Motor neuron (in vitro differentiated cells): ENCODE measurements around the gene AKT1S1. TPM values are rescaled to one million over a fixed set of nuclear protein-coding genes. Genes with fewer than 3 reads are reported as not detected.
A peak's percentile ranks its signal among the peaks of the same experiment; 100 is the strongest.
"Not testable (repeated sequence)": the region's sequence is repeated elsewhere in the genome, so short reads cannot be mapped to it uniquely, and the experiment has no call there.

ENCODE experiments used
- ATAC-seq, 8 experiments: fragments of 200-7000 bp; cut with Tn5 transposase; replicated peaks in 6 of 8; 2 replicates each; pipeline ENCODE4 v1.8.0; 2021; ENCODE audit warnings: mild to moderate bottlenecking in 8 of 8, moderate library complexity in 8 of 8
- H3K27ac ChIP-seq, 2 donors: fragments of 250-450 bp; sonication (Bioruptor Pico); 2 replicates each; pipeline ENCODE4 v1.9.0; 2021; ENCODE audit warnings: antibody characterized with exemption in 2 of 2, mild to moderate bottlenecking in 2 of 2, moderate library complexity in 1 of 2
- H3K4me1 ChIP-seq, 2 donors: fragments of 250-450 bp; sonication (Bioruptor Pico); replicated peaks in 1 of 2; 2 replicates each; pipeline ENCODE4 v1.6.1; 2021; ENCODE audit warnings: antibody characterized with exemption in 2 of 2, mild to moderate bottlenecking in 2 of 2, moderate library complexity in 1 of 2
- H3K4me3 ChIP-seq, 5 donors: fragments of 250-450 bp; sonication (Bioruptor Pico); 2 replicates each; pipeline ENCODE4 v1.9.0; 2021; ENCODE audit warnings: antibody characterized with exemption in 5 of 5, mild to moderate bottlenecking in 5 of 5, moderate library complexity in 4 of 5
- WGBS, 10 experiments: fragments of 450-650 bp; shearing (Covaris generic); methylation state at CpG; one replicate each; pipeline ENCODE4 v1.0.0; 2022; 5-methylcytosine and 5-hydroxymethylcytosine counted together
- in situ Hi-C, 9 experiments: fragments of 400-800 bp; cut with MboI; loops; one replicate each; pipeline ENCODE4 v1.15.0; 2021; ENCODE audit warnings: low sequenced_read_pairs in 9 of 9, low pct_unique_long_range_greater_than_20kb in 2 of 9; ENCODE audit not compliant: unreplicated experiment in 9 of 9
- total RNA-seq, 8 experiments: library from RNA; unstranded; fragments of 300-600 nt; gene quantifications; 2 replicates each; pipeline versions ENCODE4 v1.2.3 to v1.2.4, GENCODE V29; 2022

AKT1S1 gene
- 10 to 100 TPM in 7 of 8 experiments, 1 to 10 TPM in 1; 8.2 to 59.3 (median 18.3) TPM for total RNA-seq

- peak within 1 kb of the TSS; percentile 99 for H3K27ac ChIP-seq
- in situ Hi-C loops: no loop called here
- 0 to 5% (median 1%) methylated on average over 3 to 29 of the region's 61 CpGs; no CpG with 5 or more reads in 2 of the 10 experiments for WGBS, 10 experiments
- ATAC-seq: peak; percentile 53 to 71 (median 66)
- H3K4me3 ChIP-seq: peak within 1 kb of the TSS; percentile 90 to 99 (median 96)
- peaks cover 4 to 9% of the 10 kb centered on the region in 2 donors for H3K4me1 ChIP-seq
Observed at GRCh38 chr19:49877020-49877878, at the start of gene AKT1S1, which contains the start of gene TBC1D17. Gene AKT1S1 (minus strand): TSS chr19:49877355. CDS start chr19:49873295, 4,060 bp downstream. Gene TBC1D17 (plus strand): TSS chr19:49877702. CDS start chr19:49877724, 22 bp downstream.

- Histone ChIP-seq H3K27ac (no peak overlapping the region), H3K4me3 (no peak overlapping the region), H3K4me1 (peaks cover 43 to 46% of the 10 kb centered on the region in 2 donors)
- in situ Hi-C loops: loop anchor here in 2 of 9 experiments (25.0 kb wide), 1 partner anchor 211 kb away; no protein-coding TSS in a partner anchor
- 67 to 100% (median 91%) methylated on average over 1 to 5 of the region's 10 CpGs; no CpG with 5 or more reads in 2 of the 10 experiments for WGBS, 10 experiments
- ATAC-seq: no peak
Observed at GRCh38 chr19:49926515-49926914, 49.4 kb upstream of the AKT1S1 start.

GRCh38 chr19:49925486-49925885 lies 48.3 kb upstream of the AKT1S1 start:
- WGBS, 10 experiments: 88 to 100% (median 100%) methylated on average over 1 to 5 of the region's 5 CpGs
- H3K4me1 ChIP-seq: peaks cover 38 to 42% of the 10 kb centered on the region in 2 donors
- in situ Hi-C loops: loop anchor here in 2 of 9 experiments (25.0 kb wide), 1 partner anchor 212 kb away; no protein-coding TSS in a partner anchor
- H3K4me3 ChIP-seq: no peak overlapping the region
- no peak overlapping the region for H3K27ac ChIP-seq
- ATAC-seq: no peak

DNA sequence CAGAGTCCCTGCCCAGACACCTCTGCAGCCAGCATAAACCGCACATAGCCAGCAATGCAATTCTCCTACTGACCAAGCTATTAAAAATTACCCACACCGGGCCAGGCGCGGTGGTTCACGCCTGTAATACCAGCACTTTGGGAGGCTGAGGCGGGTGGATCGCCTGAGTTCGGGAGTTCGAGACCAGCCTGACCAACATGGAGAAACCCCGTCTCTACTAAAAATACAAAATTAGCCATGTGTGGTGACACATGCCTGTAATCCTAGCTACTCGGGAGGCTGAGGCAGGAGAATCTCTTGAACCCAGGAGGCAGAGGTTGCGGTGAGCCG lies 47.7 kb upstream of the AKT1S1 start:
- in situ Hi-C loops: loop anchor here in 2 of 9 experiments (25.0 kb wide), 1 partner anchor 212 kb away; no protein-coding TSS in a partner anchor
- Histone ChIP-seq H3K4me1 (peaks cover 38 to 42% of the 10 kb centered on the region in 2 donors), H3K27ac (peak overlapping the region; percentile 95 to 96)
- ATAC-seq, H3K4me3 ChIP-seq: not testable (repeated sequence)
- WGBS, 10 experiments: 93 to 100% (median 100%) methylated on average over 1 to 5 of the region's 13 CpGs; no CpG with 5 or more reads in 3 of the 10 experiments

DNA sequence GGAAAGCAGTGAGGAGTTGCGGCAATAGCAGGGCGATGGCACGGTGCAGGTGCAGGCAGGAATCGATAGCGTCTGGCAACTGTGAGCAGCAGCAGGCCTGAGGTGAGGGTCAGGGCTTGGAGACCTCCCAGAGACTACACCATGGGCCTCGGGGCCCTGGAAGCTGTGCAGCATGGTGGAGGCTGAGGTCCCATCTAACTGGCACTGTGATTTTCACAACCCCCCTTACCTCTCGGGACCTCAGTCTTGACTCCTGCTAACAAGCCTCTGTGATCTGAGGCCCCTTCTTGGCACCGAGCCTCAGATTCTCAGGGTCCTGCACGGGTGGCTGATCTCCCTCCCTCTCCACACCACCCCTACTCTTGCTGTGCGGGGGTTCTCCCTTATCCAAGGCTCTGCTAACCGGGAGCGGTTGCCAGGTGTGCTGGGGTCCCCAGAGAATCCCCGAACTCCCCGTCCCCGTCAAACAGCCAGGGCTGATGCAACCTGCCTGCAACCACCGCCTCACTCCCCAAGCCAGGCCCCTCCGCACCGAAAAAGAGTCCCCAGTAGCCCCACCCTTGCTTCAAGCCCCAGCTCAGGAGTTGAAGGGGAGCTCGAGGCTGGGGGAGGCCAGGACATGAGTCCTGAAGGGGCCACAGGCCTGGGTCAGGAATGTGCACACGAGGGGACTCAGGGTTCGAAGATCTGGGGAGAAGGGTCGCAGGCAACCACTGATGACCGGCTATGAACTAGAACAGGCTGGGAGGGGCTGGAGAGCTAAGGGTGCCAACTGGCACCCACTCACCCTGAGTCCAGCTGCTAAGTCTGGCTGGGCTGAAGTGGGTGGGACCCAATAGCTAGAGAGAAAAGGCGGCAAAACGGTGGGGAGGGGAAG lies 47.1 kb upstream of the AKT1S1 start:
- Histone ChIP-seq H3K4me3 (peak overlapping the region; percentile 6 to 29 (median 12)), H3K4me1 (peaks cover 38 to 42% of the 10 kb centered on the region in 2 donors), H3K27ac (peak overlapping the region; percentile 95 to 96)
- WGBS, 10 experiments: 60% methylated on average over 2 of the region's 25 CpGs; no CpG with 5 or more reads in 8 of the 10 experiments
- in situ Hi-C loops: no loop called here
- ATAC-seq: peak in 5 of 8 experiments; percentile 60 to 84 (median 76)

- peaks cover 36 to 41% of the 10 kb centered on the region in 2 donors for H3K4me1 ChIP-seq
- peak in 1 of 8 experiments; percentile 2 for ATAC-seq
- peak overlapping the region in 2 of 5 donors; percentile 22 to 29 for H3K4me3 ChIP-seq
- 67 to 100% (median 80%) methylated on average over 1 to 12 of the region's 31 CpGs; no CpG with 5 or more reads in 2 of the 10 experiments for WGBS, 10 experiments
- in situ Hi-C loops: no loop called here
- H3K27ac ChIP-seq: peak overlapping the region; percentile 95 to 96
Observed at GRCh38 chr19:49923055-49924003, 46.2 kb upstream of the AKT1S1 start.

- H3K4me1 ChIP-seq: peaks cover 25 to 31% of the 10 kb centered on the region in 2 donors
- in situ Hi-C loops: no loop called here
- WGBS, 10 experiments: 53 to 100% (median 93%) methylated on average over 1 to 10 of the region's 22 CpGs; no CpG with 5 or more reads in 3 of the 10 experiments
- H3K27ac ChIP-seq: peak overlapping the region in 1 of 2 donors; percentile 63
- no peak overlapping the region for H3K4me3 ChIP-seq
- peak in 2 of 8 experiments; percentile 47 to 67 for ATAC-seq
Observed at GRCh38 chr19:49921871-49922795, 45.0 kb upstream of the AKT1S1 start.

DNA sequence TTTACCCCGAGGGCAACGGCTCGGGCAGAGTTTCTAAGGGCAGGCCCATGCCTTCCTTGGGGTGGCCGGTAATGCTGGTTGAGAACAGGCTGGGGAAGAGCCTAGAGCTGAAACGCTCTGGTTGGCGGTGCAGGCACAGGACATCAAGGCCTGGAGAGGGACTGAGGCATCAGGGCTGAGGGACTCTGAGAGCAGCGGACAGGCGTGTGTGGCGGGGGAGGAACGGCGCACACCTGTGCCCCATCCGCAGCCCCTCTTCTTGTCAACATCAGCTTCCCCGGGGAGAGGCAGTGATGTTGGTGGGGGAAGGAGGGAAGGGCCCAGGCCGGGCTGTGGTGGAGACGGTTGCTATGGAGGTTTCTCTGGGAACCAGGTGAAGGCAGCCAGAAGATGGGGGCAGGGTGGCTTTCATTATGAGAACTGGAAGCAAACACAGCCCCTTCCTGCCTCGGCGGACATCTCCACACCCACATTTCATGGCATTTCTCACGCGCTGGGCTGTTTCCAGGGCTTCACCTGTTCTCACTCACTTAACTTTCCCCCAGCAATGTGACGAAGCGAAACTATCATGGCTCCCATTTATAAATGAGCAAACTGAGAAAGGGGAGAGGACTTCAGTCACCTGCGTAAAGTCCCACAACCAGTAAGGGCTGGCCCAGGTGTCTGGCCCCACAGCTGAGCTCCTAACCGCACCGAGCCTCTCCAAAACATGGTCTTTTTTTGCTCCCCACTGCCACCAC lies 43.6 kb upstream of the AKT1S1 start:
- peaks cover 25 to 31% of the 10 kb centered on the region in 2 donors for H3K4me1 ChIP-seq
- no peak for ATAC-seq
- no peak overlapping the region for H3K27ac ChIP-seq
- 93 to 100% (median 100%) methylated on average over 1 to 3 of the region's 24 CpGs; no CpG with 5 or more reads in 3 of the 10 experiments for WGBS, 10 experiments
- in situ Hi-C loops: no loop called here
- no peak overlapping the region for H3K4me3 ChIP-seq

- WGBS, 10 experiments: 81 to 100% (median 100%) methylated on average over 1 to 4 of the region's 8 CpGs; no CpG with 5 or more reads in 3 of the 10 experiments
- Histone ChIP-seq H3K4me1 (peaks cover 5 to 10% of the 10 kb centered on the region in 2 donors), H3K27ac (no peak overlapping the region), H3K4me3 (no peak overlapping the region)
- in situ Hi-C loops: no loop called here
- no peak for ATAC-seq
Observed at GRCh38 chr19:49918089-49918488, 40.9 kb upstream of the AKT1S1 start.

DNA sequence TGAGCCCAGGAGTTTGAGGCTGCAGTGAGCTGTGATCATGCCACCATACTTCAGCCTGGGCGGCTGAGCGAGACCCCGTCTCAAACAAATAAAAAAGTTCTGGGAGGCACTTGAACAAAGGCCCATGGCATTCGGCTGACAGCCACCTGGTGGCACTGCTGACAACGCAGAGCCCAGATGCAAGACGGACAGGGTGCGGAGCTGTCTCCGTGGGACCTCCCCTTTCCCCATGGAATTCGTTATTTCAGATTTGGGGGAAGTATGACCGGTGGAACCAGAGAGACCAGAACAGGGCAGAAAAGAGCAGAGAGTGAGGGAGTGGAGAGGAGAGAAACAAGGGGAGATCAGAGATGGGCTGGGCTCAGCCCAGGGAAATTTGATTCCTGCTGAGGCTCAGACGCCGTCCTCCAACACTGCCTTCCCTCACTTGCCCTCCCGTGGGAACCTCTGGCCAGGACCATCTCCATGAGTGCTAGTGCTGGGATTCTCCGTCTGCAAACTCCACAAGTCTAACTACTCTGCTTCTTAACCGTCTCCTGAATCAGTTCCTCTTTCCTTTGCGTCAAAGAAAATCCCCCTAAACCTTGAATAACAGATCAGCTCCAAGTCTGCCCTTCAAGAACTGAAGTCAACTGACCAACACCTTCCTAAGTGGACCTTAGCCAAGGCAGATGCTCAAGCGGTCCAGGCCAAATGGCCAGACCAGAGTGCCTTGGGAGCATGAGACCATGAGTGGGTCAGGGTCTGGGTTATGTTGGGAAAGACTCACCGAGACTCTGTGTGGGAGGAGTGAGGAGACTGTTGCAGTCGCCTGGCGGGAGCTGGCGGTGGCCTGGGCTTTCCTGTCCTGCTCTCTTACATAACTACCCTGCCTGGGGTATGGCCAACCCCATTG lies 39.9 kb upstream of the AKT1S1 start:
- H3K4me1 ChIP-seq: peaks cover 0 to 10% of the 10 kb centered on the region in 2 donors
- in situ Hi-C loops: no loop called here
- H3K27ac ChIP-seq: no peak overlapping the region
- no peak overlapping the region for H3K4me3 ChIP-seq
- ATAC-seq: no peak
- 88 to 100% (median 92%) methylated on average over 2 to 16 of the region's 21 CpGs; no CpG with 5 or more reads in 3 of the 10 experiments for WGBS, 10 experiments
